ENCODE data around the gene BCAS1. TPM values are rescaled to one million over a fixed set of nuclear protein-coding genes. Genes with fewer than 3 reads are reported as not detected.

The BCAS1 gene
- total RNA-seq, 1 experiment from 2014 or later, result 0.17 TPM

DNA sequence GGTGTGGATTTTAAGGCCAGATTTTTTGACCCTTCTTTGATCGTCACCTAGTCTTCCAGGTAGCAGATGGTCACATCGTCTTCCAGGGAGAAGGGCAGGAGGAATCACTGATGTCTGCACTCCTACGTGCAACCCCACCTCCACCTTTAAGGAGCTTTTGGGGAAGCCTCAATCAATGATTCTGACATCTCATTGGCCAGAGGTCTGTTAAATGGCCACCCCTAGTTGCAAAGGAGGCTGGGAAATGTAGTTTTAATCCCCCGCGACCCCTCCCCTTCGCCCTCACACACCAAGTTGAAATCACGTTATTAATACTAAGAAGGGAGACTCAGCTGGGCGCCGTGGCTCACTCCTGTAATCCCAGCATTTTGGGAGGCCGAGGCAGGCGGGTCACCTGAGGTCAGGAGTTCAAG lies 151.4 kb downstream of the BCAS1 start (continued):
- TF ChIP-seq EZH2phosphoT487 (IDR thresholded peaks at IDR 0.05; ENCODE audit: borderline replicate concordance) (no peak), RAD21 (IDR thresholded peaks at IDR 0.05; ENCODE audit: low read depth) (no peak), CBX3 (IDR thresholded peaks at IDR 0.05; ENCODE audit: low read depth) (peak; percentile 24; the same call in 1 of the 2 replicates), POLR2AphosphoS5 (IDR thresholded peaks at IDR 0.05; ENCODE audit: low read depth, low read length) (no peak)

GRCh38 chr20:53918020-53918311 lies 152.4 kb downstream of the BCAS1 start:
- CTCF ChIA-PET, result interaction anchor here (1.8 kb wide), 1 partner anchor 22 kb away, joined by 4 read pairs; no protein-coding TSS in a partner anchor

More at GRCh38 chr20:53918020-53918311, 152.4 kb downstream of the BCAS1 start:
- Histone ChIP-seq H3K36me3 (ENCODE audit: control insufficient read depth in 1 of 2, insufficient read depth in 2 of 2, low read length in 2 of 2) (no peaks in the 10 kb centered on the region), H3K79me2 (ENCODE audit: insufficient read depth, low read length) (no peaks in the 10 kb centered on the region), H3K9ac (ENCODE audit: low read length) (no peak overlapping the region), H4K20me1 (ENCODE audit: insufficient read depth) (no peaks in the 10 kb centered on the region), H3K4me2 (ENCODE audit: low read length) (no peak overlapping the region), H3K4me3 (replicated peaks in 1 of 2; ENCODE audit: low read depth in 1 of 2, low read length in 2 of 2) (no peak overlapping the region), H3K27ac (ENCODE audit: low read depth, low read length) (no peak overlapping the region), H3K9me3 (ENCODE audit: control insufficient read depth in 1 of 2, insufficient read depth in 1 of 2, low read depth in 1 of 2, low read length in 2 of 2) (no peaks in the 10 kb centered on the region), H2AFZ (ENCODE audit: low read depth, low read length, poor library complexity, severe bottlenecking) (peak overlapping the region; percentile 66), H3K27me3 (ENCODE audit: insufficient read depth, low read length) (no peaks in the 10 kb centered on the region), H3K4me1 (ENCODE audit: control insufficient read depth in 1 of 2, insufficient read depth in 2 of 2, low read length in 2 of 2) (peaks cover 9 to 38% of the 10 kb centered on the region in 2 experiments), H3K9me2 (ENCODE audit: insufficient read depth) (no peaks in the 10 kb centered on the region)
- ATAC-seq (no peak), DNase-seq (ENCODE audit: low read depth, low spot score) (no peak)
- POLR2A ChIA-PET, result no interaction called here
- RAD21 ChIA-PET (ENCODE audit: low non-redundant PET in 1 of 2, low total read pairs in 2 of 2, uncharacterized antibody in 2 of 2, unreplicated experiment in 2 of 2), result no interaction called here
- no peak for TF ChIP-seq SIN3A (IDR thresholded peaks at IDR 0.05; ENCODE audit: low read depth)
- no peak for TF ChIP-seq CEBPB (IDR thresholded peaks at IDR 0.05; ENCODE audit: low read depth)
- no peak for TF ChIP-seq FOSL1 (IDR thresholded peaks at IDR 0.05; ENCODE audit: low read depth)
- no peak for TF ChIP-seq CTCF (IDR thresholded peaks at IDR 0.05 in 2 of 3, conservative IDR thresholded peaks at IDR 0.05 in 1 of 3; ENCODE audit: borderline replicate concordance in 1 of 3, insufficient read depth in 1 of 3, low read depth in 2 of 3, low read length in 2 of 3)
- TF ChIP-seq SP1 (IDR thresholded peaks at IDR 0.05; ENCODE audit: low read depth), result no peak
- TF ChIP-seq ZBTB33 (IDR thresholded peaks at IDR 0.05; ENCODE audit: extremely low read depth, insufficient replicate concordance, low read length), result no peak
- no peak for TF ChIP-seq POLR2AphosphoS5 (IDR thresholded peaks at IDR 0.05; ENCODE audit: low read depth, low read length)
- TF ChIP-seq ELF1 (IDR thresholded peaks at IDR 0.05; ENCODE audit: borderline replicate concordance, low read depth), result no peak
- TF ChIP-seq EZH2 (IDR thresholded peaks at IDR 0.05), result no peak
- TF ChIP-seq, protein P1, sequence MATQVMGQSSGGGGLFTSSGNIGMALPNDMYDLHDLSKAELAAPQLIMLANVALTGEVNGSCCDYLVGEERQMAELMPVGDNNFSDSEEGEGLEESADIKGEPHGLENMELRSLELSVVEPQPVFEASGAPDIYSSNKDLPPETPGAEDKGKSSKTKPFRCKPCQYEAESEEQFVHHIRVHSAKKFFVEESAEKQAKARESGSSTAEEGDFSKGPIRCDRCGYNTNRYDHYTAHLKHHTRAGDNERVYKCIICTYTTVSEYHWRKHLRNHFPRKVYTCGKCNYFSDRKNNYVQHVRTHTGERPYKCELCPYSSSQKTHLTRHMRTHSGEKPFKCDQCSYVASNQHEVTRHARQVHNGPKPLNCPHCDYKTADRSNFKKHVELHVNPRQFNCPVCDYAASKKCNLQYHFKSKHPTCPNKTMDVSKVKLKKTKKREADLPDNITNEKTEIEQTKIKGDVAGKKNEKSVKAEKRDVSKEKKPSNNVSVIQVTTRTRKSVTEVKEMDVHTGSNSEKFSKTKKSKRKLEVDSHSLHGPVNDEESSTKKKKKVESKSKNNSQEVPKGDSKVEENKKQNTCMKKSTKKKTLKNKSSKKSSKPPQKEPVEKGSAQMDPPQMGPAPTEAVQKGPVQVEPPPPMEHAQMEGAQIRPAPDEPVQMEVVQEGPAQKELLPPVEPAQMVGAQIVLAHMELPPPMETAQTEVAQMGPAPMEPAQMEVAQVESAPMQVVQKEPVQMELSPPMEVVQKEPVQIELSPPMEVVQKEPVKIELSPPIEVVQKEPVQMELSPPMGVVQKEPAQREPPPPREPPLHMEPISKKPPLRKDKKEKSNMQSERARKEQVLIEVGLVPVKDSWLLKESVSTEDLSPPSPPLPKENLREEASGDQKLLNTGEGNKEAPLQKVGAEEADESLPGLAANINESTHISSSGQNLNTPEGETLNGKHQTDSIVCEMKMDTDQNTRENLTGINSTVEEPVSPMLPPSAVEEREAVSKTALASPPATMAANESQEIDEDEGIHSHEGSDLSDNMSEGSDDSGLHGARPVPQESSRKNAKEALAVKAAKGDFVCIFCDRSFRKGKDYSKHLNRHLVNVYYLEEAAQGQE (IDR thresholded peaks at IDR 0.05; ENCODE audit: low read depth), result no peak
- TF ChIP-seq ZFX (IDR thresholded peaks at IDR 0.05), result no peak
- no peak for TF ChIP-seq JUND (IDR thresholded peaks at IDR 0.05)
- no peak for TF ChIP-seq POLR2A (IDR thresholded peaks at IDR 0.05; ENCODE audit: borderline replicate concordance, extremely low read depth, insufficient read depth, insufficient read length)
- no peak for TF ChIP-seq EZH2phosphoT487 (IDR thresholded peaks at IDR 0.05; ENCODE audit: borderline replicate concordance)
- TF ChIP-seq CBX3 (IDR thresholded peaks at IDR 0.05; ENCODE audit: low read depth), result no peak
- no peak for TF ChIP-seq TCF7L2 (IDR thresholded peaks at IDR 0.05; ENCODE audit: borderline replicate concordance, extremely low read depth, insufficient read depth, insufficient read length)
- TF ChIP-seq, protein P2, sequence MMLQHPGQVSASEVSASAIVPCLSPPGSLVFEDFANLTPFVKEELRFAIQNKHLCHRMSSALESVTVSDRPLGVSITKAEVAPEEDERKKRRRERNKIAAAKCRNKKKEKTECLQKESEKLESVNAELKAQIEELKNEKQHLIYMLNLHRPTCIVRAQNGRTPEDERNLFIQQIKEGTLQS (IDR thresholded peaks at IDR 0.05), result no peak
- BruUV-seq (replicated peaks), result no TSS peak
- intact Hi-C loops (cut with micrococcal nuclease), result no loop called here
